ENCODE data around the gene FLNC.

FLNC gene

GRCh38 chr7:128794436-128794835 is 35.8 kb upstream of the FLNC start:
- DNase-seq (ENCODE audit: low spot score in 2 of 2) = no peak
- Mint-ChIP-seq H3K4me1 (peaks cover 8% of the 10 kb centered on the region), H3K36me3 (peaks cover 2% of the 10 kb centered on the region), H3K27ac (no peak overlapping the region), H3K4me3 (no peak overlapping the region), H3K27me3 (peaks cover 2% of the 10 kb centered on the region), H3K9me3 (no peaks in the 10 kb centered on the region)
- ATAC-seq (ENCODE audit: low read depth) = no peak

- peaks cover 9% of the 10 kb centered on the region for H3K4me1 Mint-ChIP-seq
- H3K4me3 Mint-ChIP-seq = no peak overlapping the region
- DNase-seq (ENCODE audit: low spot score in 2 of 2) = no peak
Measured at GRCh38 chr7:128795129-128795528, 35.1 kb upstream of the FLNC start.

GRCh38 chr7:128796327-128796726 is 33.9 kb upstream of the FLNC start:
- peaks cover 2% of the 10 kb centered on the region for H3K36me3 Mint-ChIP-seq
- peaks cover 2% of the 10 kb centered on the region for H3K27me3 Mint-ChIP-seq
- peaks cover 5% of the 10 kb centered on the region for H3K4me1 Mint-ChIP-seq
- no peak for DNase-seq (ENCODE audit: low spot score in 2 of 2)
- no peak for ATAC-seq (ENCODE audit: low read depth)
- H3K9me3 Mint-ChIP-seq = no peaks in the 10 kb centered on the region
- H3K27ac Mint-ChIP-seq = no peak overlapping the region
- no peak overlapping the region for H3K4me3 Mint-ChIP-seq

More at GRCh38 chr7:128795129-128795528, 35.1 kb upstream of the FLNC start:
- no peak for ATAC-seq (ENCODE audit: low read depth)
- Mint-ChIP-seq H3K36me3 (peaks cover 2% of the 10 kb centered on the region), H3K27me3 (peaks cover 2% of the 10 kb centered on the region), H3K9me3 (no peaks in the 10 kb centered on the region), H3K27ac (no peak overlapping the region)

GRCh38 chr7:128799451-128799850 is 30.8 kb upstream of the FLNC start:
- Mint-ChIP-seq H3K27me3 (peaks cover 2% of the 10 kb centered on the region), H3K27ac (no peak overlapping the region), H3K9me3 (no peaks in the 10 kb centered on the region), H3K4me1 (peaks cover 2% of the 10 kb centered on the region), H3K36me3 (peaks cover 2% of the 10 kb centered on the region), H3K4me3 (no peak overlapping the region)
- DNase-seq (ENCODE audit: low spot score in 2 of 2) (no peak), ATAC-seq (ENCODE audit: low read depth) (no peak)

- Mint-ChIP-seq H3K27me3 (peaks cover 2% of the 10 kb centered on the region), H3K36me3 (peaks cover 2% of the 10 kb centered on the region), H3K27ac (no peak overlapping the region), H3K4me3 (no peak overlapping the region), H3K4me1 (peaks cover 2% of the 10 kb centered on the region), H3K9me3 (no peaks in the 10 kb centered on the region)
- no peak for ATAC-seq (ENCODE audit: low read depth)
- DNase-seq (ENCODE audit: low spot score in 2 of 2) = no peak
Measured at GRCh38 chr7:128800567-128800966, 29.6 kb upstream of the FLNC start.

GRCh38 chr7:128801003-128801402 is 29.2 kb upstream of the FLNC start:
- H3K27ac Mint-ChIP-seq = no peak overlapping the region
- H3K36me3 Mint-ChIP-seq = peaks cover 2% of the 10 kb centered on the region
- DNase-seq (ENCODE audit: low spot score in 2 of 2) (no peak), ATAC-seq (ENCODE audit: low read depth) (no peak)
- peaks cover 2% of the 10 kb centered on the region for H3K27me3 Mint-ChIP-seq
- no peak overlapping the region for H3K4me3 Mint-ChIP-seq
- peaks cover 2% of the 10 kb centered on the region for H3K4me1 Mint-ChIP-seq
- H3K9me3 Mint-ChIP-seq = no peaks in the 10 kb centered on the region

GRCh38 chr7:128801667-128802418 is 28.4 kb upstream of the FLNC start:
- ATAC-seq (ENCODE audit: low read depth) (no peak), DNase-seq (ENCODE audit: low spot score in 2 of 2) (no peak)
- H3K4me3 Mint-ChIP-seq = no peak overlapping the region

GRCh38 chr7:128804484-128804883 is 25.7 kb upstream of the FLNC start:
- Mint-ChIP-seq H3K27ac (no peak overlapping the region), H3K27me3 (no peaks in the 10 kb centered on the region), H3K9me3 (no peaks in the 10 kb centered on the region), H3K4me1 (peaks cover 2% of the 10 kb centered on the region), H3K36me3 (peaks cover 1% of the 10 kb centered on the region), H3K4me3 (no peak overlapping the region)
- DNase-seq (ENCODE audit: low spot score in 2 of 2) (no peak), ATAC-seq (ENCODE audit: low read depth) (no peak)

More at GRCh38 chr7:128801667-128802418, 28.4 kb upstream of the FLNC start:
- Mint-ChIP-seq H3K27me3 (peaks cover 2% of the 10 kb centered on the region), H3K9me3 (no peaks in the 10 kb centered on the region), H3K27ac (no peak overlapping the region), H3K4me1 (peaks cover 2% of the 10 kb centered on the region), H3K36me3 (peaks cover 3% of the 10 kb centered on the region)

GRCh38 chr7:128805225-128805624 is 25.0 kb upstream of the FLNC start:
- no peak overlapping the region for H3K4me3 Mint-ChIP-seq
- no peak for DNase-seq (ENCODE audit: low spot score in 2 of 2)
- ATAC-seq (ENCODE audit: low read depth) = no peak
- no peak overlapping the region for H3K27ac Mint-ChIP-seq
- no peaks in the 10 kb centered on the region for H3K4me1 Mint-ChIP-seq
- H3K27me3 Mint-ChIP-seq = no peaks in the 10 kb centered on the region
- H3K36me3 Mint-ChIP-seq = peaks cover 1% of the 10 kb centered on the region
- H3K9me3 Mint-ChIP-seq = no peaks in the 10 kb centered on the region

GRCh38 chr7:128807191-128807590 is 23.0 kb upstream of the FLNC start:
- Mint-ChIP-seq H3K9me3 (no peaks in the 10 kb centered on the region), H3K36me3 (peaks cover 1% of the 10 kb centered on the region), H3K4me1 (no peaks in the 10 kb centered on the region), H3K27me3 (no peaks in the 10 kb centered on the region), H3K4me3 (no peak overlapping the region), H3K27ac (no peak overlapping the region)
- no peak for DNase-seq (ENCODE audit: low spot score in 2 of 2)
- ATAC-seq (ENCODE audit: low read depth) = no peak

GRCh38 chr7:128809363-128809762 is 20.8 kb upstream of the FLNC start:
- Mint-ChIP-seq H3K27me3 (no peaks in the 10 kb centered on the region), H3K36me3 (peaks cover 1% of the 10 kb centered on the region), H3K27ac (no peak overlapping the region), H3K4me1 (no peaks in the 10 kb centered on the region), H3K4me3 (no peak overlapping the region), H3K9me3 (no peaks in the 10 kb centered on the region)
- ATAC-seq (ENCODE audit: low read depth) = no peak
- DNase-seq (ENCODE audit: low spot score in 2 of 2) = no peak

- Mint-ChIP-seq H3K36me3 (peaks cover 1% of the 10 kb centered on the region), H3K27me3 (no peaks in the 10 kb centered on the region)
- ATAC-seq (ENCODE audit: low read depth) = no peak
Measured at GRCh38 chr7:128810473-128810872, 19.7 kb upstream of the FLNC start.

GRCh38 chr7:128810997-128811396 is 19.2 kb upstream of the FLNC start:
- Mint-ChIP-seq H3K9me3 (no peaks in the 10 kb centered on the region), H3K27me3 (no peaks in the 10 kb centered on the region), H3K36me3 (peaks cover 1% of the 10 kb centered on the region), H3K4me3 (no peak overlapping the region), H3K27ac (no peak overlapping the region), H3K4me1 (peaks cover 3% of the 10 kb centered on the region)
- no peak for ATAC-seq (ENCODE audit: low read depth)
- DNase-seq (ENCODE audit: low spot score in 2 of 2) = no peak

More at GRCh38 chr7:128810473-128810872, 19.7 kb upstream of the FLNC start:
- DNase-seq (ENCODE audit: low spot score in 2 of 2) = no peak
- Mint-ChIP-seq H3K4me3 (no peak overlapping the region), H3K27ac (no peak overlapping the region), H3K9me3 (no peaks in the 10 kb centered on the region), H3K4me1 (peaks cover 1% of the 10 kb centered on the region)

- no peak overlapping the region for H3K27ac Mint-ChIP-seq
- ATAC-seq (ENCODE audit: low read depth) = no peak
Measured at GRCh38 chr7:128811631-128812430, 18.4 kb upstream of the FLNC start.

More at GRCh38 chr7:128811631-128812430, 18.4 kb upstream of the FLNC start:
- H3K4me3 Mint-ChIP-seq = no peak overlapping the region
- H3K4me1 Mint-ChIP-seq = peaks cover 3% of the 10 kb centered on the region
- no peaks in the 10 kb centered on the region for H3K36me3 Mint-ChIP-seq
- no peaks in the 10 kb centered on the region for H3K9me3 Mint-ChIP-seq
- no peak for DNase-seq (ENCODE audit: low spot score in 2 of 2)
- H3K27me3 Mint-ChIP-seq = no peaks in the 10 kb centered on the region

Measured in memory B cell (primary cell).